ENCODE data around the gene LBHD1.
"Not testable (repeated sequence)": the region's sequence is repeated elsewhere in the genome, so short reads cannot be mapped to it uniquely, and the experiment has no call there.

The LBHD1 gene

GRCh38 chr11:62665075-62665598, 6.9 kb downstream of the LBHD1 start, which contains the start of the genes C11orf98 and CSKMT:
Gene C11orf98 (minus strand): TSS chr11:62665210. CDS start chr11:62665169, 41 bp downstream.
Gene CSKMT (plus strand): TSS chr11:62665312. CDS start chr11:62665880, 568 bp downstream.
- peak; percentile 92 to 99 (median 98) for DNase-seq (ENCODE audit: low read depth in 2 of 3, low spot score in 2 of 3)

DNA sequence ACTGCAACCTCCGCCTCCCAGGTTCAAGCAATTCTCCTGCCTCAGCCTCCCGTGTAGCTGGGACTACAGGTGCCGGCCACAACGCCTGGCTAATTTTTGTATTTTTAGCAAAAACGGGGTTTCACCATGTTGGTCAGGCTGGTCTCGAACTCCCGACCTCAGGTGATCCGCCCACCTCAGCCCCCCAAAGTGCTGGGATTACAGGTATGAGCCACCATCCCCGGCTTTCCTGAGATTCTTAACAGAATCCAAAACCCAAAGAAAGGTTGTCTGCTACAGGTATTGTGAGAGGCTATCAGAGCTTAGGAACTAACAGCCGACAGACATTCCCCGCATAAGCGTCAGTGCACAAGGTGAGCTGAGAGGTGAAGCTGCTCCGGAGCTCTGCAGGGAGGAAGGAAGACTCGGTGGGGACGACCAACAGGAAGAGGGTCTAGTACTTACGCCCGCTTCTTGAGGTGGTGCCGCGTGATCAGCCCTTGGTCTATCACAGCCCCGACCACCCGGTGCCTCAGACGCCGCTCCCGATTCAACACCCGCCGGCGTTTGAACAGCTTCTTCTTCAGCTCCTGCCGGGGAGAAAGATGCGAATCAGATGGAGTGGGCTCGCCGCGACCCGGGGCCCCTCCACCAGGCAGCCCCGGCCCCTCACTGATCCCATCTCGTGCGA, 7.5 kb downstream of the LBHD1 start:
- DNase-seq (ENCODE audit: low read depth in 2 of 3, low spot score in 2 of 3) = peak in 2 of 3 experiments; percentile 32 to 39

DNA sequence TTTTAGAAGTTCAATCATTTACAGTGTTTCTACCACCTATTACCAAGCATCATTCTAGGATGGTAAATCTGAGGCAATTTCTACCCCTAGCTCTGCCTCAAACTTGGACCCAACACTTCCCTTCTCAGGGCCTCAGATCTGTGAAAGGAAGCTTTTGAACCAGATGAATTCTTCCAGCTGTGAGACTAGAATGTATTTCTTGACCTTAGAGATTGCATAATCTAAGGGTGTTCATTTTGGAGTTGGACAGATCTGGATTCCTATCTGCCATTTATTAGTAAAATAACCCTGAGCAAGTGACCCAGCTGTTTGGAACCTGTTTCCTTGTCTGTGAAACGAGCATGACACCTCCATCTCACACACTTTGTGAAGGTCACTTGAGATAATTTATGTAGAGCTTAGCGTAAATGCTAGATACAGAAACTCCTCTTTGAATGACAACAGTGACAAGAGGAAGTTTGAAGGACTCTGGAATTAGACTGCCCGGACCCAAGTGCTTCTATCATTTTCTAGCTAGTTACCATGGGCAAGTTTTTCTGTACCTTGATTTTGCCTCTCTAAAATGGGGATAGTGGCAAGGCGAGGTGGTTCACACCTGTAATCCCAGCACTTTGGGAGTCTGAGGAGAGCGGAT, 15.2 kb downstream of the LBHD1 start:
- DNase-seq (ENCODE audit: low read depth in 2 of 3, low spot score in 2 of 3) = no peak

GRCh38 chr11:62654297-62654696, 17.8 kb downstream of the LBHD1 start:
- DNase-seq (ENCODE audit: low read depth in 2 of 3, low spot score in 2 of 3) = no peak

GRCh38 chr11:62652161-62653006, 19.7 kb downstream of the LBHD1 start:
- no peak for DNase-seq (ENCODE audit: low read depth in 2 of 3, low spot score in 2 of 3)

GRCh38 chr11:62650283-62650682, 21.8 kb downstream of the LBHD1 start:
- DNase-seq (ENCODE audit: low read depth in 2 of 3, low spot score in 2 of 3) = not testable (repeated sequence)

DNA sequence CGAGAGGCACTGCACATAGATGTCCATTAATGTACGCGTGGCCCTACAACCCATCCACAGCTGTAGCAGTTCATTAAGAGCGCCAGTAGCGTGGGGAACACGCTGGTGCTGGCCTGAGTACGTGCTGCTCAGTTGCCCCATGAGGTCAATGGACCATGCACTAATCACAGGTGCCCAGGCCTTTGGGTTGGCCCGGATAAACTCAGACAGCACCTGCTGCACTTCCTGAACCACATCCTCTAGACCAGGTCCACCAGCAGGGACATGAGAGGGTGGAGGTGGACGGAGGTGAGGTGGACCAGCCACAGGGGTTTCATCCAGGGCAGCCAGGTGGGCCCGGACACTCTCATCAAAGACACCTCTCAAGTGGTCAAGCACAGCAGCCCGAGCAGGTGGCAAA, 22.6 kb downstream of the LBHD1 start:
- DNase-seq (ENCODE audit: low read depth in 2 of 3, low spot score in 2 of 3) = no peak

DNA sequence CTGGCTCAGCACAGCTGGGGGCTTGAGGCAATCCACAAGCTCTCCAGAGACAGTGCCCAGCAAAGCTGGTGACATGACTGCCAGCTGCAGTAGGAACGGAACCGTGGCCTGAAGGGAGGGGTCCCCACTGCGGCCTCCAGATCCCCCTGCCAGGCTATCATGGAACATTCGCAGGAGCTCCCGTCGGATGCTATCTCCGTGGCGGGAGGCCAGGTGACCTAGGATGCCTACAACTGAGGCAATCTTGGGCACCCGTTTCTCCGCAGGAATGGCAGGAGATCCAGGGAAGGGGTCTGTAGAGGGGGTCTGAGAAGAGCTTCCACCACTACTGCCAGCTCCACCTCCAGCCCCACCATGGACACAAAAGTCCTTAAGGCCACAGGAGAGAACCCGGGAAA, 23.1 kb downstream of the LBHD1 start:
- no peak for DNase-seq (ENCODE audit: low read depth in 2 of 3, low spot score in 2 of 3)

- no peak for DNase-seq (ENCODE audit: low read depth in 2 of 3, low spot score in 2 of 3)
These were observed 23.7 kb downstream of the LBHD1 start for GRCh38 chr11:62648185-62648966.

DNA sequence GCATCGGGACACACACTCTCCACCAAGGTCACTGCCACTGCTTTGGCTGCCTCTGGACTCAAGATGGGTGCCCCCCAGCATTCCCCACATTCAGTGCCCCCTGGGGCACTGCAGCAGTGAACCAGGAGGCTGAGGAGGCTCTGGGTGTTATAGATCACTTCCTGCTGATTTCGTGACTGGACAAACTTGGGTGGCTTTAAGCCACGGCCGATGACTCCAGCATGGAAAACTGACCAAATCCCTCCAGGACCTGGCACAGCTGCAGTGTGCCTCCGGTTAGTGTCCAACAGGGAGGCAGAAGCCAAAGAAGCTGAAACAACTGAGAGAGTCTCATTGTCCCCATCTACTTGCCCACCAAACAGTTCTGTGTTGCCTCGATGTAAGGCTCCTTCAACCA, 24.5 kb downstream of the LBHD1 start:
- DNase-seq (ENCODE audit: low read depth in 2 of 3, low spot score in 2 of 3) = no peak

DNA sequence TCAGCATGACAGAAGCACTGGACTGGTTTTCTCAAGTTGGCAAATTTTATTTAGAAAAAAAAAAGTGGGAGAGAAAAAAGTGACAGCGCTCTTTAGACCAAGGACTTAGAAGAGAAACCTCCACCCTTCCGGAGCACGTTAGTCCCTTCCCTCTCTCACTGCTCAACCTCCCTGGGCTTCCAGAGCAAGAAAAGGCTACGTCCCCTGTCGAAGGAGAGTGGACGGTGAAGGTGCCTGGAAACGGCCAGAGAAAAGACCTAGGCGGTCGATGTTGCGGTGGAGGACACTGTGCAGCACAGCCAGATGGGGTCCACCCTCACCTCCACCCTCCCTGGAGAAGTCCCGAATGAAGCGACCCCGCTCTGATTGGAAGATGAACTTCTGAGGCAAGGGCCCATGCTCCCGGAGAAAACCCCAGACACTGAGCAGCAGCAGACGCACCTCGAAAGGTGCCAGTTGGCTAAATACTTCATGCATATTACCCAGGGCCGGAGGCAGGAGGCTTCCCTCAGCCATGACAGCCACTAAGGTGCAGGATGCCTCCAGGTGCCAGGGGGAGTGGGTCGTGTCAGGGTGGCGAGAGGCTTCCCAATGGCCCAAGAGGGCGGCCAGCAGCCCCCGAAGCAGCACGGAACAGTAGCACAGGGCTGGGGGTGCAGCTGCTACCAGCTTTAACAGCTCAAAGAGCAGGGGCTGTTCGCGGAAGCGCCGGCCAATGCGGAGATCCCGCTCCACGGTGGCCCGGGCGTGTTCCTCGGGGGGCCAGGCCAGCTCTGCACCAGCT, 25.1 kb downstream of the LBHD1 start:
- no peak for DNase-seq (ENCODE audit: low read depth in 2 of 3, low spot score in 2 of 3)

DNA sequence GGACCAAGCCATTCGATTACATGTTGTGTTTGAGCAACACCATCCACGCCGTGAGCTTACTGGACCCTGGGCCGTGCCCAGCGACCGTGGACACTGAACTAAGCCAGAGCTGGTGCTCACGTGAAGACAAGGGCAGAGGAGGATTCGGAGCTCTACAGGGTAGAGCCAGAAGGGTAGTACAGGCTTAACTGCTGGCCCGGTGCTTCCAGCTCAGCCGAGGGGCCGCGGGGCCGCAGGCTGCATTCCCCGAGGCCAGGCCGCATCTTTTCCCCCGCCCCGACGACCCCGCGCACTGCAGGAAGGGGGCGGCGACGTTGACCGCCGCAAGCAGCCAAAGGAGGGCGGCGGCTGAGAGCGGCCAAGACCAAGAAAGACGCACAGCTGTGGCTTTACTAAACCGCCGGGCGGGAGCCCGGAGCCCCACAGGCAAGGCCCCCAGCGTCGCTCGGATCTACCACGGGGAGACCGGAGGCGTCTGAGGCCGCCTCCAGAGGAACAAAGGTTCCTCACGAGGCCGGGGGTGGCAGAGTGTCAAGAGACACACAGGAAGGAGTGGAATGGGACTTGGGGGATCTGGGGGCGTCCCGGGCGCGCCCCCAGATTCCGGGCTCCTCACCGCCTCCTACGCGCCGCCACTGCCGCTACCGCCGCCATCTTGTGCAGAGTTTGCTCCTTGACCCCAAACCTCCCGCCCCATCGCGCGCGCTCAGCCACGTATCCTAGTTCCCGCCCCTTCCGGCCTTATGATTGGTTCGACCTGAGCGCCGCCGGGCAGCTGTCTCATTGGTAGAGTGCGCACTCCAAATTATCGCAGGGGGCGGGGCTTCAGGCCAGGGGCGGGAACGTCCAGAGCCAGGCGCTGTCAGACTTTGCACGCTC, 25.9 kb downstream of the LBHD1 start, which contains the start of gene GANAB:
TSS of gene GANAB (minus strand) at position 668 of the 879 bp plus-strand sequence. CDS start at position 654, 14 bp downstream.
- peak; percentile 97 to 99 (median 98) for DNase-seq (ENCODE audit: low read depth in 2 of 3, low spot score in 2 of 3)

DNA sequence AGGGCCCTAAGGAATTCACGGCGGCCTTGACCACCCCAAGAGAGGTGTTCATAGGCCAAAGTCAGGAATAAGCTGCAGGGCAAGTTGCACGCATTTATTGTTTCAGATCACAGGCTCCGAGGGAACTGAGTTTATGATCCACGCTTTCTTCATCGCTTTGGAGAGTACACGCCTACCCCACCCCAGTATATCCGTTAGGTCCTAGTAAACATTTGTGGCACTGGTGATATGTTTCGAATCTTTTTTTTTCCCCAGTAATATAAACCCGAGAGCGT, 26.5 kb downstream of the LBHD1 start:
- DNase-seq (ENCODE audit: low read depth in 2 of 3, low spot score in 2 of 3) = no peak

GRCh38 chr11:62644220-62644619, 27.8 kb downstream of the LBHD1 start:
- DNase-seq (ENCODE audit: low read depth in 2 of 3, low spot score in 2 of 3) = no peak

DNA sequence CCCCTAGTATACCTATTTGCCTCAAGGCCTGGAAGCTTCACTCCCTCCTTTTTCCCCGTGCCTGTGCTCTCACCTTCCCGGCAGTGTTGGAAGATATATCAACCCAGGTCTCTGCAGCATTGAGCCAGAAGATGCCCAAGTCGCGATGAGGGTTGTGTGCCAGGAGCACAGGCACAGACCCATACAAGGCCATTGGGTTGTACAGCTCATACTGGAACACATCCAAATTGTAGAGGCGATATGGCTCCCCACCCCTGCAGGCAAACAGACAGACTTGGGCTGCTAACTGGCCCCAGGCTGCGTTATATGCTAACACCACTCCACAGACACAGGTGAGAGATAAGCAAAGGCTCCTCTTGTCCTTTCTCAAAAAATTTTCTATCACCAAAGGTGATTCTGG, 39.6 kb downstream of the LBHD1 start:
- no peak for DNase-seq (ENCODE audit: low read depth in 2 of 3, low spot score in 2 of 3)

DNA sequence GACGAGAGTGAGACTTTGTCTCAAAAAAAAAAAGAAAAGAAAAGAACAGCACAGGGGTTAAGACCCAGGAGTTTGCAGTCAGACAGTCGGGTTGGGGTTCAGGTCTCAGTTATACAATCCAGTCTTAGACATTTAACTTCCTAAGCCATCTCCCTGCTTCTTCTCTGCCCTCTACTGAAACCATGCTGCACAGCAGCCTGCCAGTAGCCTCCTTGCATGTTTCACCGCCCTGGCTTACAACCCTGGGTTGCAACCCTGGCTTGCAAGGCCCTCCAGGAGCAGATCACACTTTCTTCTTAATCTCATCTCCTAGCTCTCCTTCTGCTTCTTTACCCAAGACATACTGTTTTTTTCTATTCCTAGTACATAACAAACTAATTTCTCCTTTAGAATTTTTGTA, 44.4 kb downstream of the LBHD1 start:
- DNase-seq (ENCODE audit: low read depth in 2 of 3, low spot score in 2 of 3) = no peak

DNA sequence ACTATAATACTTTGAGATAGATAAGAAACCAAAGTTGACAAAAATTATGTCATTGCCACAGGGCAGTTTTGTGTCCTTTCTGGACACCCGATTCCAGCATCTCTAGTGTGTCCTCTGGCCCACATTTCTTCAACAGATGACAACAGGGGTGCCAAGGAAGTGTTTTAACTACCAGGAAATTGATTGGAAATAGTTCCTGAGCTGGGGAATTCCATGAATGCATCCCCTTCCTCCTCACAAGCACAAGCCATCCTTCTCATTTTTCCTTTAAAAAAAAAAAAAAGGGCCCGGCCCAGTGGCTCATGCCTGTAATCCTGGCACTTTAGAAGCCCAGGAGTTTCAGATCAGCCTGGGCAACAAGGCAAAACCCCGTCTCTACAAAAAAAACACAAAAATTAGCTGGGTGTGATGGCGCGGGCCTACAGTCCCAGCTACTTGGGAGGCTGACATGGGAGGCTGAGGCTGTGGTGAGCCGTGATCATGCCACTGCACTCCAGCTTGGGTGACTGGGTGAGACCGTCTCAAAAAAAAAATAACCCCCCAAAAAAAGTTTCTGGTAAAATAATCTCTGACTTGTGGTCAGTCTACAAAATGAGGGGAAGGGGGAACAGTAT, 49.5 kb downstream of the LBHD1 start:
- no peak for DNase-seq (ENCODE audit: low read depth in 2 of 3, low spot score in 2 of 3)

- peak; percentile 94 to 97 (median 95) for DNase-seq (ENCODE audit: low read depth in 2 of 3, low spot score in 2 of 3)
These were observed 50.2 kb downstream of the LBHD1 start, which contains the start of gene B3GAT3 for GRCh38 chr11:62621567-62622470. Gene B3GAT3 (minus strand): TSS chr11:62621986. CDS start chr11:62621947, 39 bp downstream.

All from activated CD8-positive, alpha-beta memory T cell treated with anti-CD3 and anti-CD28 coated beads for 48 hours (primary cell).